ENCODE data around the gene CSF2RB.

CSF2RB gene

GRCh38 chr22:36900225-36900624 is 13.2 kb upstream of the CSF2RB start:
- Mint-ChIP-seq H3K36me3 (ENCODE audit: low read depth) (no peaks in the 10 kb centered on the region), H3K4me1 (ENCODE audit: low read depth) (peaks cover 77% of the 10 kb centered on the region), H3K27me3 (peaks cover 6% of the 10 kb centered on the region), H3K9me3 (no peaks in the 10 kb centered on the region), H3K4me3 (no peak overlapping the region), H3K27ac (peak overlapping the region; percentile 88)
- intact Hi-C loops (cut with micrococcal nuclease), result no loop called here

GRCh38 chr22:36900880-36901279 is 12.5 kb upstream of the CSF2RB start:
- H3K9me3 Mint-ChIP-seq, result no peaks in the 10 kb centered on the region

GRCh38 chr22:36901411-36902142 is 11.9 kb upstream of the CSF2RB start:
- intact Hi-C loops (cut with micrococcal nuclease), result no loop called here
- Mint-ChIP-seq H3K27me3 (peaks cover 4% of the 10 kb centered on the region), H3K4me3 (peak overlapping the region; percentile 7), H3K36me3 (ENCODE audit: low read depth) (no peaks in the 10 kb centered on the region), H3K4me1 (ENCODE audit: low read depth) (peaks cover 73% of the 10 kb centered on the region), H3K9me3 (no peaks in the 10 kb centered on the region), H3K27ac (peak overlapping the region; percentile 88)

More at GRCh38 chr22:36900880-36901279, 12.5 kb upstream of the CSF2RB start:
- Mint-ChIP-seq H3K4me1 (ENCODE audit: low read depth) (peaks cover 77% of the 10 kb centered on the region), H3K4me3 (no peak overlapping the region), H3K27ac (peak overlapping the region; percentile 88), H3K27me3 (peaks cover 6% of the 10 kb centered on the region), H3K36me3 (ENCODE audit: low read depth) (no peaks in the 10 kb centered on the region)
- intact Hi-C loops (cut with micrococcal nuclease), result no loop called here

GRCh38 chr22:36902143-36902926 is 11.1 kb upstream of the CSF2RB start:
- Mint-ChIP-seq H3K36me3 (ENCODE audit: low read depth) (no peaks in the 10 kb centered on the region), H3K27ac (peak overlapping the region; percentile 88), H3K9me3 (no peaks in the 10 kb centered on the region), H3K4me3 (no peak overlapping the region), H3K4me1 (ENCODE audit: low read depth) (peaks cover 70% of the 10 kb centered on the region), H3K27me3 (peaks cover 4% of the 10 kb centered on the region)
- intact Hi-C loops (cut with micrococcal nuclease), result no loop called here

GRCh38 chr22:36904260-36904880 is 9.1 kb upstream of the CSF2RB start:
- Mint-ChIP-seq H3K4me1 (ENCODE audit: low read depth) (peaks cover 64% of the 10 kb centered on the region), H3K27me3 (peaks cover 4% of the 10 kb centered on the region), H3K9me3 (no peaks in the 10 kb centered on the region), H3K36me3 (ENCODE audit: low read depth) (no peaks in the 10 kb centered on the region), H3K4me3 (no peak overlapping the region), H3K27ac (peak overlapping the region; percentile 88)
- intact Hi-C loops (cut with micrococcal nuclease), result no loop called here

- Mint-ChIP-seq H3K36me3 (ENCODE audit: low read depth) (no peaks in the 10 kb centered on the region), H3K27me3 (no peaks in the 10 kb centered on the region), H3K4me3 (no peak overlapping the region), H3K9me3 (no peaks in the 10 kb centered on the region), H3K27ac (no peak overlapping the region), H3K4me1 (ENCODE audit: low read depth) (peaks cover 53% of the 10 kb centered on the region)
- intact Hi-C loops (cut with micrococcal nuclease), result no loop called here
Observed at GRCh38 chr22:36907253-36908195, 5.9 kb upstream of the CSF2RB start.

GRCh38 chr22:36910461-36910860 is 3.0 kb upstream of the CSF2RB start:
- Mint-ChIP-seq H3K4me3 (no peak overlapping the region), H3K4me1 (ENCODE audit: low read depth) (peaks cover 45% of the 10 kb centered on the region), H3K36me3 (ENCODE audit: low read depth) (peaks cover 19% of the 10 kb centered on the region), H3K27me3 (no peaks in the 10 kb centered on the region), H3K27ac (no peak overlapping the region), H3K9me3 (no peaks in the 10 kb centered on the region)
- intact Hi-C loops (cut with micrococcal nuclease), result loop anchor here (5.0 kb wide), 1 partner anchor 67 kb away; no protein-coding TSS in a partner anchor

GRCh38 chr22:36911887-36912661 is 1.4 kb upstream of the CSF2RB start:
- no peaks in the 10 kb centered on the region for H3K27me3 Mint-ChIP-seq
- H3K4me1 Mint-ChIP-seq (ENCODE audit: low read depth), result peaks cover 55% of the 10 kb centered on the region

GRCh38 chr22:36912694-36913426 is 568 bp upstream of the CSF2RB start:
- Mint-ChIP-seq H3K4me3 (peak overlapping the region; percentile 92), H3K27me3 (no peaks in the 10 kb centered on the region), H3K9me3 (no peaks in the 10 kb centered on the region), H3K27ac (peak overlapping the region; percentile 93), H3K36me3 (ENCODE audit: low read depth) (peaks cover 36% of the 10 kb centered on the region), H3K4me1 (ENCODE audit: low read depth) (peaks cover 56% of the 10 kb centered on the region)
- intact Hi-C loops (cut with micrococcal nuclease), result loop anchor here (2.0 to 5.0 kb wide), 2 partner anchors 56 to 64 kb away; no protein-coding TSS in a partner anchor

More at GRCh38 chr22:36911887-36912661, 1.4 kb upstream of the CSF2RB start:
- intact Hi-C loops (cut with micrococcal nuclease), result loop anchor here (2.0 to 5.0 kb wide), 2 partner anchors 55 to 65 kb away; no protein-coding TSS in a partner anchor
- Mint-ChIP-seq H3K27ac (peak overlapping the region; percentile 93), H3K36me3 (ENCODE audit: low read depth) (peaks cover 28% of the 10 kb centered on the region), H3K4me3 (no peak overlapping the region), H3K9me3 (no peaks in the 10 kb centered on the region)

GRCh38 chr22:36914390-36914752 is 943 bp downstream of the CSF2RB start:
- peak overlapping the region; percentile 93 for H3K27ac Mint-ChIP-seq
- intact Hi-C loops (cut with micrococcal nuclease), result loop anchor here (5.0 kb wide), 1 partner anchor 63 kb away; no protein-coding TSS in a partner anchor

GRCh38 chr22:36916034-36916433 is 2.6 kb downstream of the CSF2RB start:
- Mint-ChIP-seq H3K4me3 (no peak overlapping the region), H3K36me3 (ENCODE audit: low read depth) (peaks cover 66% of the 10 kb centered on the region), H3K4me1 (ENCODE audit: low read depth) (peaks cover 78% of the 10 kb centered on the region), H3K9me3 (no peaks in the 10 kb centered on the region), H3K27me3 (no peaks in the 10 kb centered on the region), H3K27ac (peak overlapping the region; percentile 43)
- intact Hi-C loops (cut with micrococcal nuclease), result no loop called here

More at GRCh38 chr22:36914390-36914752, 943 bp downstream of the CSF2RB start:
- H3K4me3 Mint-ChIP-seq, result peak overlapping the region; percentile 92
- H3K4me1 Mint-ChIP-seq (ENCODE audit: low read depth), result peaks cover 70% of the 10 kb centered on the region
- no peaks in the 10 kb centered on the region for H3K27me3 Mint-ChIP-seq
- no peaks in the 10 kb centered on the region for H3K9me3 Mint-ChIP-seq
- H3K36me3 Mint-ChIP-seq (ENCODE audit: low read depth), result peaks cover 51% of the 10 kb centered on the region

Measured in dendritic cell treated with granulocyte-macrophage colony-stimulating factor and Interleukin-4, amounts not matched to agents 40 ng/mL and 50 ng/mL, for 4 days (primary cell).